Activated CD8-positive, alpha-beta memory T cell treated with anti-CD3 and anti-CD28 coated beads, Interleukin-2, amount 10 ng/mL, durations not matched to agents 7 days and 5 days (primary cell): Measurements from ENCODE around the gene NPIPB6. TPM values are rescaled to one million over a fixed set of nuclear protein-coding genes. Genes with fewer than 3 reads are reported as not detected.
"Not testable (repeated sequence)": the region's sequence is repeated elsewhere in the genome, so short reads cannot be mapped to it uniquely, and the experiment has no call there.

ENCODE experiments used
- ATAC-seq: fragments of 150-1000 bp; cut with Tn5 transposase; one replicate; pipeline ENCODE4 v1.10.0; 2021; ENCODE audit warnings: moderate library complexity
- CTCF ChIA-PET: fragments of 350-600 bp; sonication (Branson Sonifier 250); formaldehyde crosslinking; loops from one replicate; lab custom pipeline; 2021; ENCODE audit warnings: antibody characterized with exemption; lab: Charles Lee
- DNase-seq: peaks from one replicate; pipeline ENCODE4 v3.0.0-alpha.2; 2020
- H3K27ac Mint-ChIP-seq: one replicate; pipeline ENCODE4 v1.8.0; 2021; ENCODE audit warnings: mild to moderate bottlenecking, mixed read lengths
- H3K27me3 Mint-ChIP-seq: one replicate; pipeline ENCODE4 v1.8.0; 2021; ENCODE audit warnings: mixed read lengths
- H3K36me3 Mint-ChIP-seq: one replicate; pipeline ENCODE4 v1.8.0; 2021; ENCODE audit warnings: mild to moderate bottlenecking, mixed read lengths
- H3K4me1 Mint-ChIP-seq: one replicate; pipeline ENCODE4 v1.8.0; 2021; ENCODE audit warnings: mixed read lengths
- H3K4me3 Mint-ChIP-seq: one replicate; pipeline ENCODE4 v1.8.0; 2021; ENCODE audit warnings: mild to moderate bottlenecking, moderate library complexity, mixed read lengths
- H3K9me3 Mint-ChIP-seq: one replicate; pipeline ENCODE4 v1.8.0; 2022; ENCODE audit warnings: low read depth, mixed read lengths
- total RNA-seq, 2 experiments: library from RNA; stranded (reverse); gene quantifications; one replicate each; pipeline ENCODE4 v1.2.3, GENCODE V29; 2021

NPIPB6 gene
- 1 to 10 TPM; 2.0 to 4.6 TPM for total RNA-seq

- H3K4me1 Mint-ChIP-seq, DNase-seq, H3K27me3 Mint-ChIP-seq, H3K36me3 Mint-ChIP-seq, H3K4me3 Mint-ChIP-seq, ATAC-seq, H3K27ac Mint-ChIP-seq, CTCF ChIA-PET, H3K9me3 Mint-ChIP-seq: not testable (repeated sequence)
Observed at GRCh38 chr16:28363408-28363807, at the start of gene NPIPB6. Gene NPIPB6, minus strand, starts transcription at chr16:28363508. Its CDS starts 686 bp downstream, at chr16:28362822.

DNA sequence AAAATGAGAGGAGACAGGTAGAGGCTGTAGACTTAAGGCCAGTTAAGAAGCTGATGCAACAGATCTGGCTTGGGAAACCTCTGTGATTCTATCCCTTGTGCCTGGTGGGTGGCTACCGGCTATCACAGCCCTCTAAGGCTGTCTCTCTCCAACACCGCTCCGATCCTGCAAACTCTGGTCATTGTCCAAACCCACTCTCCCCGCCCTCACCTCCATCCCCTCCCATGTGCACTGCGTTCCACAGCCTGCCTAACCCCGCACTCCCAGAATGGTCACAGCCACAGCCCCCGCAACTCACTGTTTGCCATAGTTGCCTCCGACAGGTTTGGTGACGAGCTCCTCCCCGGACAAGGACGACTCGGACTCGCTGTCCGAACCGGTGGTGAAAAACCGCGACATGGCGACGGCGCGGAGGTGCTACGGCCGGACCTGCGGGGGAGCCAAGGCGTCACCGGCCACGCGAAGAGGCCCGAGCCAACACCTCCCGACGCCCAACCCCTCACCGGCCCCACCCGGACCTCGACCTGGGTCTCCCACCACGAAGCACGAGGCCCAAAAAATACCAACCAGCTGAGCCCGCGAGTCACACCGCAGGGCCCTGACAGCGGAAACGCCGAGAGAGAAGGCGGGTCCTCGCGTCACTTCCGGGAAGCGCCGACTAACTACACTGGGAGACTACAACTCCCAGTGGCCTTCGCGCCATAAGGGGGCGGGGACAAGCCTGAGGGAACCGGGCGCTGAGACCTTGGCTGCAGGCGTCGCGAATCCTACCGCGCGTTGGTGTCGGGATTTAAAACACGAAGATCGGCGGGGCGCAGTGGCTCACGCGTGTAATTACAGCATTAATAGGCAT is 40.1 kb upstream of the NPIPB6 start, which contains the start of gene EIF3CL:
Gene EIF3CL, minus strand, starts transcription at position 622 of the 853 bp plus-strand sequence. Its CDS starts 223 bp downstream, at position 399.
- H3K27ac Mint-ChIP-seq, DNase-seq, CTCF ChIA-PET, H3K27me3 Mint-ChIP-seq, H3K4me3 Mint-ChIP-seq, H3K36me3 Mint-ChIP-seq, H3K4me1 Mint-ChIP-seq, H3K9me3 Mint-ChIP-seq: not testable (repeated sequence)
- ATAC-seq = peak; percentile 98

DNA sequence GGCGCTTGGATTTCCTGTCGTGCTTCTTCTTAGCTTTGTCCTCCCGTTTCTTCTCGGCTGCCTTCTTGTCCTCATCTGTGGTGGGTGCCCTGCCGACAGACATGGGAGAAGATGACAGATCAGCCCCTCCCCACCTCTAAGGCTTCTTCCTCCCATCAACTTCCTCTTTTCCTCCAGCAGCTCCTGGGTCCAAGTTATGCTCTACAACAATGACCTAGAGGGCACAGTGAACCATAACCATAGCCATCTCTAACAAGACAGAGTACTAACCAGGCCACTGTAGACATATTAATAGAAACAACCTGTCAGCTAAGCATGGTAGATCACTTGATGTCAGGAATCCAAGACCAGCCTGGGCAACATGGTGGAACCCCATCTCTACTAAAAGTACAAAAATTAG is 28.7 kb upstream of the NPIPB6 start:
- CTCF ChIA-PET, H3K27me3 Mint-ChIP-seq, H3K9me3 Mint-ChIP-seq, H3K4me3 Mint-ChIP-seq, ATAC-seq, H3K4me1 Mint-ChIP-seq, H3K27ac Mint-ChIP-seq, DNase-seq, H3K36me3 Mint-ChIP-seq: not testable (repeated sequence)

DNA sequence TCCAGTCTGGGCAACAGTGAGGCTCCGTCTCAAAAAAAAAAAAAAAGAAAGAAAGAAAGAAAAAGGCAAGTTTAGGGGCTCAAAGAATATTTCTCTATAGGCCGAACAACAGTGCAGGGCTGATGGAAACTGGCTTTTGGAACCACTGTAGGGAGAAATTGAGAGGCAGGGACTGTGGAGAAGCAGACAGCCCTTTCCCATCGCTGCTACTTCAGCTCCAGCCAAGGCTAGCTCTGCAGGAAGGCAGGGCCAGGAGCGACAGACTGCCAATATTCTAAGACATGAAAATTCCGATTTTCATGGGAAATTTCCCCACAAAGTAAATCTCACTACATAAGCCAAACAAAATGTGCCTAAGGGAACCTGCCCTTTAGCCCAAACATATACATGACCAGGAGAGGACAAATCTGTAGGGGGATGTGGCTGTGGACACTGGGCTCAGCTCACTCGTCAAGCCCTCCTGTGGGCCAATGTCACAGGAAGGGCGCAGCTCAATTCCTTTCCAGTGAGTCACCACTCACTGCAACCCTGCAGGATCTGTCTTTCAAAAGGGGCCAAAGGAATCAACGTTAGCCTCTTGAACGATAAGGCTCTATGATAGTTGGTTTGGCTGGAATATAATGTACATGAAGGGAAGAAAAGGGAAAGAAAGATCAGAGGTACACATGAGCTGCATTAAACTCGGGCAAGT is 19.0 kb upstream of the NPIPB6 start:
- H3K9me3 Mint-ChIP-seq, DNase-seq, H3K27ac Mint-ChIP-seq, H3K4me1 Mint-ChIP-seq, H3K27me3 Mint-ChIP-seq, H3K36me3 Mint-ChIP-seq, H3K4me3 Mint-ChIP-seq, CTCF ChIA-PET, ATAC-seq: not testable (repeated sequence)

DNA sequence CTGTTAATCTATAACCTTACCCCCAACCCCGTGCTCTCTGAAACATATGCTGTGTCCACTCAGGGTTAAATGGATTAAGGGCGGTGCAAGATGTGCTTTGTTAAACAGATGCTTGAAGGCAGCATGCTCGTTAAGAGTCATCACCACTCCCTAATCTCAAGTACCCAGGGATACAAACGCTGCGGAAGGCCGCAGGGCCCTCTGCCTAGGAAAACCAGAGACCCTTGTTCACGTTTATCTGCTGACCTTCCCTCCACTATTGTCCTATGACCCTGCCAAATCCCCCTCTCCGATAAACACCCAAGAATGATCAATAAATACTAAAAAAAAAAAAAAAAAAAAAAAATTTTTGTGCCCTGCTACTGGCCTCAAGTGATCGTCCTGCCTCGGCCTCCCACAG is 14.5 kb upstream of the NPIPB6 start:
- DNase-seq, CTCF ChIA-PET, H3K9me3 Mint-ChIP-seq, H3K36me3 Mint-ChIP-seq, H3K4me1 Mint-ChIP-seq, ATAC-seq, H3K27ac Mint-ChIP-seq, H3K27me3 Mint-ChIP-seq, H3K4me3 Mint-ChIP-seq: not testable (repeated sequence)

DNA sequence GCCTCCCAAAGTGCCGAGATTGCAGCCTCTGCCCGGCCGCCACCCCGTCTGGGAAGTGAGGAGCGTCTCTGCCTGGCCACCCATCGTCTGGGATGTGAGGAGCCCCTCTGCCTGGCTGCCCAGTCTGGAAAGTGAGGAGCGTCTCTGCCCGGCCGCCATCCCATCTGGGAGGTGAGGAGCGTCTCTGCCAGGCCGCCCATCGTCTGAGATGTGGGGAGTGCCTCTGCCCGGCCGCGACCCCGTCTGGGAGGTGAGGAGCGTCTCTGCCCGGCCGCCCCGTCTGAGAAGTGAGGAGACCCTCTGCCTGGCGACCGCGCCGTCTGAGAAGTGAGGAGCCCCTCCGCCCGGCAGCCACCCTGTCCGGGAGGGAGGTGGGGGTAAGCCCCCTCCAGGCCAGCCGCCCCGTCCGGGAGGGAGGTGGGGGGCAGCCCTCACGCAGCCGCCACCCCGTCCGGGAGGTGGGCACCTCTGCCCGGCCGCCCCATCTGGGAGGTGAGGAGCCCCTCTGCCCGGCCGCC is 13.9 kb upstream of the NPIPB6 start:
- CTCF ChIA-PET, H3K4me1 Mint-ChIP-seq, ATAC-seq, DNase-seq, H3K9me3 Mint-ChIP-seq, H3K27ac Mint-ChIP-seq, H3K27me3 Mint-ChIP-seq, H3K4me3 Mint-ChIP-seq, H3K36me3 Mint-ChIP-seq: not testable (repeated sequence)

DNA sequence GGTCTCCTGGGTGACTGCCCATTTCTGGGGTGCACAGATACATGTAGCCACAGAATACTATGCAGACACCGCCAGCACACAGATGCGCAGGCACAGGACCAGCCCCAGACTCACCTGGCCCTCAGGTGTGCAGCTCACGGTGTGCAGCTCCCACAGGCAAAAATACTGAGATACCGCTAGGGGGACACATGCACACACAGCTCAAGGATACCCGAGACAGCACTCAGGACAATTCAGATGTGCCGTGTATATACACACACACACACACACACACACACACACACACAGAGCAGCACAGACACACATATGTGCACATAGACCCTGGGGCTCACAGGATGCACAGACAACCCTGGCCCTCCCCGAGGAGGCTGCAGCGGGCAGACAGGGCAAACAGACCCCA is 11.8 kb upstream of the NPIPB6 start:
- H3K27me3 Mint-ChIP-seq, H3K4me3 Mint-ChIP-seq, H3K36me3 Mint-ChIP-seq, DNase-seq, H3K27ac Mint-ChIP-seq, CTCF ChIA-PET, H3K4me1 Mint-ChIP-seq, H3K9me3 Mint-ChIP-seq: not testable (repeated sequence)
- peak; percentile 63 for ATAC-seq

GRCh38 chr16:28374281-28374680 is 11.0 kb upstream of the NPIPB6 start:
- H3K27me3 Mint-ChIP-seq, H3K27ac Mint-ChIP-seq, DNase-seq, H3K4me1 Mint-ChIP-seq, ATAC-seq, H3K36me3 Mint-ChIP-seq, H3K9me3 Mint-ChIP-seq, CTCF ChIA-PET, H3K4me3 Mint-ChIP-seq: not testable (repeated sequence)

- ATAC-seq, H3K9me3 Mint-ChIP-seq, H3K27ac Mint-ChIP-seq, H3K36me3 Mint-ChIP-seq, H3K4me1 Mint-ChIP-seq, DNase-seq, H3K4me3 Mint-ChIP-seq, H3K27me3 Mint-ChIP-seq, CTCF ChIA-PET: not testable (repeated sequence)
Observed at GRCh38 chr16:28367926-28368325, 4.6 kb upstream of the NPIPB6 start.

DNA sequence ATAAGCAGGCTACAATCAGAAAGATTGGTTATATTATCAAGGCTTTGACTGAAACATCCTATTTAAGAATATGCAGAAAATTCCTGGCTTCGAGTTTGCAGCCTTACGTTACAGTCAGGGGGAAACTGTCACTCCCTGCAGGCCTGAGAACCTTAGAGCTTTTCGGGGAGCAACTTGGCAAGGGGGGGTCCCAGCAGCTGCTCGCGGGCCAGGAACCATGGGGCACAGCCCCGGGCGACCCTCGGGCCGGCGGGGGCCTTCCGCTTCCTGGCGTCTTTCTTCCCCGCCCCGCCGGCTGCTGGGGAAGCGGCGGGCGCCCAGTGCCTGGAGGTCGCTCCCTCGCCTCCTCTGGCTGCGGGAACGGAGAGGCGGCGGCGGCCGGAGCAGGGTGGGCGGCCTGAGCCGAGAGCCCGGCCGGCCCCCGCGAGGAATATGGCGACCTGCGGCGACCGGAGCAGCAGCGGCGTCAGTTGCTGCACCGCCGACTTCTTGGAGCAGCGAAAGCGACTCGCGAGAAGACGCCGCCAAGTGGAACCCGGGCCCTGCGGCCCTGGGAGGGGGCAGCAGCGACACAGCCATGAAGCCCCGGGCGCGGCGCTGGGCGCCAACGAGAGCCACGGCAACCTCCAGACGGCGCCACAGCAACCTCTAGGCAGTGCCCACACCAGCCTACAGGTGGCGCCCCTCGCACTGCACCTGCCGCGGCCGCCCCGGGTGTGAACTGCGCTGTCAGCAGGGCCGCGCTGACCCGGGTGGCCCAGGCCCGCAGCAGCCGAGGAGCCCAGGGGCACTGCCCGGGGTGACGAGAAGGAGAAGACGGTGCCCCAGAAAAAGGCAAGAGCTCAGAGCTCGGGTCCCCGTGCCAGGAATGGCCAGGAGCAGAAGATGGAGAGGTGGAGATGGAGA is 1.2 kb upstream of the NPIPB6 start:
- H3K4me3 Mint-ChIP-seq, H3K9me3 Mint-ChIP-seq, H3K27me3 Mint-ChIP-seq, CTCF ChIA-PET, H3K27ac Mint-ChIP-seq, H3K36me3 Mint-ChIP-seq, H3K4me1 Mint-ChIP-seq, DNase-seq: not testable (repeated sequence)
- ATAC-seq = peak; percentile 97

DNA sequence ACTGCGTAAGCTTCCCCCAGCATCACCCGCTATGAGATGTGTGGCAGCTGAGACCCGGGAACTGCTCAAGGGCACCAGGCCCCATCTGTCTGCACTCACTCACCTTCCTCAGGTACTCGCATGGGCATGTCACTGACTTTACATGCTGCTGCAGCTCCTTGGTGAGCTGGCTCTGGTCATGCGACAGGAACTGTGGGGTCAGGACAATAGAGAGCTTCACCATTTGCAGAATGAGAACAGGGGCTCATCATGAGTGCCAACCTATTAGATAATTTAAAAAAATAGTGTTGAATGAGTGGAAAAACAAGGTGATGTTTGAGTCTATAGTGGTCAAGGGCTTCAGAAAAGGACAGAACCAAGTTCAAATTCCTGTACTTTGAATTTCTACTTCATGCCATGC is 708 bp downstream of the NPIPB6 start:
- H3K4me3 Mint-ChIP-seq, DNase-seq, ATAC-seq, H3K27me3 Mint-ChIP-seq, CTCF ChIA-PET, H3K9me3 Mint-ChIP-seq, H3K4me1 Mint-ChIP-seq, H3K36me3 Mint-ChIP-seq, H3K27ac Mint-ChIP-seq: not testable (repeated sequence)

DNA sequence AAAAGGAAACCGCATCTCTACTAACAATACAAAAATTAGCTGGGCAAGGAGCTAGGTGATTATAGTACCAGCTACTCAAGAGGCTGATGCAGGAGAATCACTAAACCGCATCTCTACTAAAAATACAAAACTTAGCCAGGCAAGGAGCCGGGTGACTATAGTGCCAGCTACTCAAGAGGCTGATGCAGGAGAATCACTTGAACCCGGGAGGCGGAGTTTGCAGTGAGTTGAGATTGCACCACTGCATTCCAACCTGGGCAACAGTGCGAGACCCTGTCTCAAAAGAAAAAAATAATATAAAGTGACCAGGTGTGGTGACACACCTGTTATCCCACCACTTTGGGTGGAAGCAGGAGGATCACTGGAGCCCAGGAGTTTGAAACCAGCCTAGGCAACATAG is 25.1 kb downstream of the NPIPB6 start:
- H3K4me3 Mint-ChIP-seq, H3K36me3 Mint-ChIP-seq, H3K9me3 Mint-ChIP-seq, H3K27ac Mint-ChIP-seq, CTCF ChIA-PET, H3K4me1 Mint-ChIP-seq, DNase-seq, H3K27me3 Mint-ChIP-seq, ATAC-seq: not testable (repeated sequence)
